HepG2 (cell line): ENCODE data around the gene EEF1AKMT1. TPM values are rescaled to one million over a fixed set of nuclear protein-coding genes. Genes with fewer than 3 reads are reported as not detected.

ENCODE experiments used
- ADNP ChIP-seq: sonication (generic); formaldehyde crosslinking; IDR thresholded peaks from 2 replicates; pipeline ENCODE4 v1.4.0; 2020; ENCODE audit warnings: missing genetic modification reagents
- FOXC1 ChIP-seq: sonication (generic); formaldehyde crosslinking; IDR thresholded peaks from 2 replicates; pipeline ENCODE4 v1.8.0; 2022; ENCODE audit warnings: mild to moderate bottlenecking, missing genetic modification reagents, borderline replicate concordance
- HOXD1 ChIP-seq: sonication (generic); formaldehyde crosslinking; IDR thresholded peaks from 2 replicates; pipeline ENCODE4 v1.5.0; 2020; ENCODE audit warnings: missing genetic modification reagents
- MIER3 ChIP-seq: IDR thresholded peaks from 2 replicates; pipeline ENCODE4 v1.6.1; 2016; ENCODE audit warnings: missing compliant biosample characterization, borderline replicate concordance
- MIXL1 ChIP-seq: IDR thresholded peaks from 2 replicates; pipeline ENCODE4 v1.6.1; 2016
- PHF20 ChIP-seq: sonication (generic); formaldehyde crosslinking; IDR thresholded peaks from 2 replicates; pipeline ENCODE4 v1.5.0; 2020; ENCODE audit warnings: mild to moderate bottlenecking, missing genetic modification reagents
- RBFOX2 ChIP-seq: fragments of 200-400 bp; formaldehyde crosslinking; IDR thresholded peaks from 2 replicates; pipeline ENCODE4 v1.6.1; 2017; ENCODE audit warnings: low read depth, mild to moderate bottlenecking, low read length
- SIX4 ChIP-seq: sonication (generic); formaldehyde crosslinking; IDR thresholded peaks from 2 replicates; pipeline ENCODE4 v1.4.0; 2020; ENCODE audit warnings: missing genetic modification reagents
- TBP ChIP-seq: sonication (generic); formaldehyde crosslinking; IDR thresholded peaks from 2 replicates; pipeline ENCODE4 v1.5.0; 2020; ENCODE audit warnings: missing genetic modification reagents
- ZNF33A ChIP-seq: sonication (generic); formaldehyde crosslinking; IDR thresholded peaks from 2 replicates; pipeline ENCODE4 v1.5.1; 2020; ENCODE audit warnings: missing genetic modification reagents, mild to moderate bottlenecking, moderate library complexity, borderline replicate concordance
- ZNF367 ChIP-seq: sonication (generic); formaldehyde crosslinking; IDR thresholded peaks from 2 replicates; pipeline ENCODE4 v1.4.0; 2020; ENCODE audit warnings: missing genetic modification reagents, borderline replicate concordance
- ZNF549 ChIP-seq: sonication (generic); formaldehyde crosslinking; IDR thresholded peaks from 2 replicates; pipeline ENCODE4 v1.5.0; 2020; ENCODE audit warnings: missing genetic modification reagents
- ZNF615 ChIP-seq: sonication (generic); formaldehyde crosslinking; IDR thresholded peaks from 2 replicates; pipeline ENCODE4 v1.5.0; 2020; ENCODE audit warnings: mild to moderate bottlenecking, missing genetic modification reagents, borderline replicate concordance
- ZNF629 ChIP-seq: sonication (generic); formaldehyde crosslinking; conservative IDR thresholded peaks from 2 replicates; pipeline ENCODE4 v1.5.0; 2020; ENCODE audit warnings: missing genetic modification reagents
- ZNF670 ChIP-seq: sonication (generic); formaldehyde crosslinking; IDR thresholded peaks from 2 replicates; pipeline ENCODE4 v1.8.0; 2022; ENCODE audit warnings: mild to moderate bottlenecking, missing genetic modification reagents, borderline replicate concordance
- ZZZ3 ChIP-seq: sonication (generic); formaldehyde crosslinking; IDR thresholded peaks from 2 replicates; pipeline ENCODE4 v1.4.0; 2020; ENCODE audit warnings: missing genetic modification reagents, mild to moderate bottlenecking, borderline replicate concordance
- polyA plus RNA-seq, 8 experiments: library from polyadenylated mRNA; depleted of rRNA in 3 of 8; stranded (reverse) in 7 of 8; unstranded in 1 of 8; fragments of >200 nt; fragmentation: Illumina TruSeq in 4 of 8; extraction: Trizol in 4 of 8; gene quantifications; 2 replicates each; pipeline versions ENCODE4 v1.2.1 to v1.2.3, GENCODE V29; 2011 to 2016; ENCODE audit warnings: low read depth in 4 of 8, missing spikeins in 1 of 8, mixed read lengths in 1 of 8; ENCODE audit not compliant: insufficient read depth in 1 of 8
- total RNA-seq, 5 experiments: library from RNA; depleted of rRNA; stranded (reverse); fragments of >200 nt; fragmentation: Illumina TruSeq; extraction: Trizol; gene quantifications; 2 replicates each; pipeline ENCODE4 v1.2.3, GENCODE V29; 2016; ENCODE audit warnings: low read depth in 1 of 5
- TF ChIP-seq, protein P1 (sequence below): sonication (generic); formaldehyde crosslinking; IDR thresholded peaks from 2 replicates; pipeline ENCODE4 v1.4.0; 2020; ENCODE audit warnings: missing genetic modification reagents
- TF ChIP-seq, protein P2 (sequence below), 2 experiments: IDR thresholded peaks; 2 replicates each; pipeline ENCODE4 v1.6.1; 2011 to 2012; ENCODE audit warnings: low read length in 2 of 2, borderline replicate concordance in 1 of 2, low read depth in 1 of 2, mild to moderate bottlenecking in 1 of 2, moderate library complexity in 1 of 2
- TF ChIP-seq, protein P3 (sequence below): sonication (generic); formaldehyde crosslinking; IDR thresholded peaks from 2 replicates; pipeline ENCODE4 v1.8.0; 2022; ENCODE audit warnings: low read depth, missing genetic modification reagents
- TF ChIP-seq, protein P4 (sequence below): sonication (generic); formaldehyde crosslinking; conservative IDR thresholded peaks from 2 replicates; pipeline ENCODE4 v1.8.0; 2022; ENCODE audit warnings: missing genetic modification reagents

EEF1AKMT1 gene
- total and polyA plus RNA-seq, 2 of the 13 experiments (the other 11 are each of a cell fraction or from before 2014, with no cell fraction given), result 6.0 to 16.1 TPM

DNA sequence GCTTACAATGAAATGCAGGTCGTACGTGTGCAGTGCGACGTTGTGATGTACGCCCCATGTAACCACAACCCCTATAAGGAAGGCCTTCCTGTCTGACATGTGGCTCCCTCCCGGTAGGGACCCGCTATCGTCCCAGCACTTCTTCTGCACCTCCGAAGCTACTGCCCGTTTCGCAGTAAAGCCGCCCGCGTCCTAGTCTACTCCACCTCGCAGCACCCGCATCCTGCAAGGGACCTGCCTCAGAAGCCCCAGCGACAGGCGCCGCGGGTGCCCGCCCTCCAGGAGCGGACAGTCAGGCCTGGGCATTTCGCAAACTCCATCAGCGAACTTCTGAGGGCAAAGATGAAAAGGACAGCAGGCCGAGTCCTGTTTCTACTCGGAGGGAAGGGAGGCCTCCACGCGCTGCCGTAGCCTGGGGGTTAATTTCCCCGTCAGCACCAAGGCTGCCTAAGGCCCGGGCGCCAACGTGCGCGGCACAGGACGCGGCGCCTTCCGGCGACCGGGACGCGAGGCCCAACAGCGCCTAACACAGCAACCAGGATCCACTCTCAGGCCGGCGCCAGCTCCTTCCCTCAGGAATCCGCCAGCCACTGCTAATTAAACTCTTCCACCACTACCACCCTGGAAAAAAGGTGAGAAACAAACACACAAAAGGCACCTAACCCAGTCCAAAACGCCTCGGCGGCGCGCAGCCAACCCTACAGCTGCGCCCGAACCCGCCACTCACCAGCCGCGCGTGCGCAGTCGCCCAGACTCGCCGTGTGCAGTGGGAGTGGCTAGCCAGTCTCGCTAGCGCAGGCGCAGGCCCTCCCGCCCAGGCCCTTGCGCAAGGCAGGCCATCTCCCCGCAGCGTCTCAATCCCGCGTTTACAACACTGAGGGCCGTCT lies at the start of gene EEF1AKMT1 (continued):
- TF ChIP-seq FOXC1 (CRISPR knock-in tag), result peak; percentile 84; the same call in 1 of the 2 replicates
- TF ChIP-seq, protein P1, sequence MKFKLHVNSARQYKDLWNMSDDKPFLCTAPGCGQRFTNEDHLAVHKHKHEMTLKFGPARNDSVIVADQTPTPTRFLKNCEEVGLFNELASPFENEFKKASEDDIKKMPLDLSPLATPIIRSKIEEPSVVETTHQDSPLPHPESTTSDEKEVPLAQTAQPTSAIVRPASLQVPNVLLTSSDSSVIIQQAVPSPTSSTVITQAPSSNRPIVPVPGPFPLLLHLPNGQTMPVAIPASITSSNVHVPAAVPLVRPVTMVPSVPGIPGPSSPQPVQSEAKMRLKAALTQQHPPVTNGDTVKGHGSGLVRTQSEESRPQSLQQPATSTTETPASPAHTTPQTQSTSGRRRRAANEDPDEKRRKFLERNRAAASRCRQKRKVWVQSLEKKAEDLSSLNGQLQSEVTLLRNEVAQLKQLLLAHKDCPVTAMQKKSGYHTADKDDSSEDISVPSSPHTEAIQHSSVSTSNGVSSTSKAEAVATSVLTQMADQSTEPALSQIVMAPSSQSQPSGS, result peak; percentile 61; the same call in 1 of the 2 replicates
- 0 out of 2 replicates have a peak, but pooled peaks have one; percentile 18 for TF ChIP-seq ZNF549 (CRISPR knock-in tag)
- TF ChIP-seq ZNF33A, result no peak
- TF ChIP-seq TBP (CRISPR knock-in tag), result no peak
- no peak for TF ChIP-seq HOXD1 (CRISPR knock-in tag)
- no peak for TF ChIP-seq ADNP (CRISPR knock-in tag)
- TF ChIP-seq MIXL1 (CRISPR knock-in tag), result 0 out of 2 replicates have a peak, but pooled peaks have one; percentile 24
- TF ChIP-seq, protein P2, sequence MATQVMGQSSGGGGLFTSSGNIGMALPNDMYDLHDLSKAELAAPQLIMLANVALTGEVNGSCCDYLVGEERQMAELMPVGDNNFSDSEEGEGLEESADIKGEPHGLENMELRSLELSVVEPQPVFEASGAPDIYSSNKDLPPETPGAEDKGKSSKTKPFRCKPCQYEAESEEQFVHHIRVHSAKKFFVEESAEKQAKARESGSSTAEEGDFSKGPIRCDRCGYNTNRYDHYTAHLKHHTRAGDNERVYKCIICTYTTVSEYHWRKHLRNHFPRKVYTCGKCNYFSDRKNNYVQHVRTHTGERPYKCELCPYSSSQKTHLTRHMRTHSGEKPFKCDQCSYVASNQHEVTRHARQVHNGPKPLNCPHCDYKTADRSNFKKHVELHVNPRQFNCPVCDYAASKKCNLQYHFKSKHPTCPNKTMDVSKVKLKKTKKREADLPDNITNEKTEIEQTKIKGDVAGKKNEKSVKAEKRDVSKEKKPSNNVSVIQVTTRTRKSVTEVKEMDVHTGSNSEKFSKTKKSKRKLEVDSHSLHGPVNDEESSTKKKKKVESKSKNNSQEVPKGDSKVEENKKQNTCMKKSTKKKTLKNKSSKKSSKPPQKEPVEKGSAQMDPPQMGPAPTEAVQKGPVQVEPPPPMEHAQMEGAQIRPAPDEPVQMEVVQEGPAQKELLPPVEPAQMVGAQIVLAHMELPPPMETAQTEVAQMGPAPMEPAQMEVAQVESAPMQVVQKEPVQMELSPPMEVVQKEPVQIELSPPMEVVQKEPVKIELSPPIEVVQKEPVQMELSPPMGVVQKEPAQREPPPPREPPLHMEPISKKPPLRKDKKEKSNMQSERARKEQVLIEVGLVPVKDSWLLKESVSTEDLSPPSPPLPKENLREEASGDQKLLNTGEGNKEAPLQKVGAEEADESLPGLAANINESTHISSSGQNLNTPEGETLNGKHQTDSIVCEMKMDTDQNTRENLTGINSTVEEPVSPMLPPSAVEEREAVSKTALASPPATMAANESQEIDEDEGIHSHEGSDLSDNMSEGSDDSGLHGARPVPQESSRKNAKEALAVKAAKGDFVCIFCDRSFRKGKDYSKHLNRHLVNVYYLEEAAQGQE (IDR thresholded peaks at IDR 0.05; ENCODE audit: borderline replicate concordance in 1 of 2, low read depth in 1 of 2, low read length in 2 of 2), result no peak
- TF ChIP-seq, protein P3, sequence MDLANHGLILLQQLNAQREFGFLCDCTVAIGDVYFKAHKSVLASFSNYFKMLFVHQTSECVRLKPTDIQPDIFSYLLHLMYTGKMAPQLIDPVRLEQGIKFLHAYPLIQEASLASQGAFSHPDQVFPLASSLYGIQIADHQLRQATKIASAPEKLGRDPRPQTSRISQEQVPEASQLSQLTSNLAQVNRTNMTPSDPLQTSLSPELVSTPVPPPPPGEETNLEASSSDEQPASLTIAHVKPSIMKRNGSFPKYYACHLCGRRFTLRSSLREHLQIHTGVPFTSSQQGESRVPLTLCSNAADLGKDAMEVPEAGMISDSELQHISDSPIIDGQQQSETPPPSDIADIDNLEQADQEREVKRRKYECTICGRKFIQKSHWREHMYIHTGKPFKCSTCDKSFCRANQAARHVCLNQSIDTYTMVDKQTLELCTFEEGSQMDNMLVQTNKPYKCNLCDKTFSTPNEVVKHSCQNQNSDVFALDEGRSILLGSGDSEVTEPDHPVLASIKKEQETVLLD (CRISPR knock-in tag), result no peak
- TF ChIP-seq, protein P4, sequence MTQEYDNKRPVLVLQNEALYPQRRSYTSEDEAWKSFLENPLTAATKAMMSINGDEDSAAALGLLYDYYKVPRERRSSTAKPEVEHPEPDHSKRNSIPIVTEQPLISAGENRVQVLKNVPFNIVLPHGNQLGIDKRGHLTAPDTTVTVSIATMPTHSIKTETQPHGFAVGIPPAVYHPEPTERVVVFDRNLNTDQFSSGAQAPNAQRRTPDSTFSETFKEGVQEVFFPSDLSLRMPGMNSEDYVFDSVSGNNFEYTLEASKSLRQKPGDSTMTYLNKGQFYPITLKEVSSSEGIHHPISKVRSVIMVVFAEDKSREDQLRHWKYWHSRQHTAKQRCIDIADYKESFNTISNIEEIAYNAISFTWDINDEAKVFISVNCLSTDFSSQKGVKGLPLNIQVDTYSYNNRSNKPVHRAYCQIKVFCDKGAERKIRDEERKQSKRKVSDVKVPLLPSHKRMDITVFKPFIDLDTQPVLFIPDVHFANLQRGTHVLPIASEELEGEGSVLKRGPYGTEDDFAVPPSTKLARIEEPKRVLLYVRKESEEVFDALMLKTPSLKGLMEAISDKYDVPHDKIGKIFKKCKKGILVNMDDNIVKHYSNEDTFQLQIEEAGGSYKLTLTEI, result no peak
- TF ChIP-seq ZNF615 (CRISPR knock-in tag), result peak; percentile 25; the same call in 1 of the 2 replicates
- no peak; the same call in 1 of the 2 replicates for TF ChIP-seq MIER3 (CRISPR knock-in tag)
- TF ChIP-seq SIX4 (CRISPR knock-in tag), result no peak
- peak; percentile 79 for TF ChIP-seq PHF20 (CRISPR knock-in tag)
- peak; percentile 49; the same call in 1 of the 2 replicates for TF ChIP-seq ZZZ3
- no peak for TF ChIP-seq ZNF367 (CRISPR knock-in tag)
- no peak for TF ChIP-seq ZNF670 (CRISPR knock-in tag)
- TF ChIP-seq RBFOX2, result peak; percentile 99
- TF ChIP-seq ZNF629, result no peak
